OCI-M1 (cell line): ENCODE measurements around the gene WTIP.
"Not testable (repeated sequence)": the region's sequence is repeated elsewhere in the genome, so short reads cannot be mapped to it uniquely, and the experiment has no call there.

ENCODE experiments used
- DNase-seq: peaks from one replicate; lab custom pipeline; 2025; lab: John Stamatoyannopoulos, UW

The WTIP gene

GRCh38 chr19:34503531-34504272 lies 22.1 kb downstream of the WTIP start:
- no peak for DNase-seq

- no peak for DNase-seq
These were observed 22.8 kb downstream of the WTIP start for GRCh38 chr19:34504273-34504808.

- no peak for DNase-seq
These were observed 23.3 kb downstream of the WTIP start for GRCh38 chr19:34504809-34505291.

GRCh38 chr19:34505321-34506025 lies 23.9 kb downstream of the WTIP start:
- no peak for DNase-seq

GRCh38 chr19:34506026-34506370 lies 24.4 kb downstream of the WTIP start:
- no peak for DNase-seq

- no peak for DNase-seq
These were observed 26.0 kb downstream of the WTIP start for GRCh38 chr19:34507414-34508067.

GRCh38 chr19:34508540-34508939 lies 27.0 kb downstream of the WTIP start:
- DNase-seq: no peak

GRCh38 chr19:34510904-34511303 lies 29.3 kb downstream of the WTIP start:
- not testable (repeated sequence) for DNase-seq

GRCh38 chr19:34512254-34512822 lies 30.8 kb downstream of the WTIP start:
- DNase-seq: no peak

- DNase-seq: no peak
These were observed 32.2 kb downstream of the WTIP start for GRCh38 chr19:34513767-34514166.

GRCh38 chr19:34519602-34520001 lies 38.0 kb downstream of the WTIP start:
- DNase-seq: no peak

GRCh38 chr19:34523408-34523807 lies 41.9 kb downstream of the WTIP start:
- no peak for DNase-seq

GRCh38 chr19:34525001-34525400 lies 43.4 kb downstream of the WTIP start:
- no peak for DNase-seq

- DNase-seq: no peak
These were observed 52.6 kb downstream of the WTIP start for GRCh38 chr19:34534206-34534605.

- no peak for DNase-seq
These were observed 57.8 kb downstream of the WTIP start for GRCh38 chr19:34539396-34539795.

- DNase-seq: no peak
These were observed 59.4 kb downstream of the WTIP start for GRCh38 chr19:34540811-34541557.

- no peak for DNase-seq
These were observed 68.3 kb downstream of the WTIP start for GRCh38 chr19:34549833-34550232.

GRCh38 chr19:34555447-34555846 lies 73.9 kb downstream of the WTIP start:
- peak; percentile 18 for DNase-seq

GRCh38 chr19:34556488-34556887 lies 74.9 kb downstream of the WTIP start:
- DNase-seq: peak; percentile 75

- no peak for DNase-seq
These were observed 77.5 kb downstream of the WTIP start for GRCh38 chr19:34559045-34559444.

- DNase-seq: no peak
These were observed 78.7 kb downstream of the WTIP start for GRCh38 chr19:34560229-34560628.
